Right lobe of liver (tissue), 6 donors: Measurements from ENCODE around the gene CPT1A. TPM values are rescaled to one million over a fixed set of nuclear protein-coding genes. Genes with fewer than 3 reads are reported as not detected.
A peak's percentile ranks its signal among the peaks of the same experiment; 100 is the strongest.

ENCODE experiments used
- ATAC-seq, 4 donors: fragments of 200-7000 bp; cut with Tn5 transposase; one replicate each; pipeline ENCODE4 v1.9.1; 2020; ENCODE audit warnings: mild to moderate bottlenecking in 4 of 4, moderate library complexity in 4 of 4
- DNase-seq, 3 donors: peaks; one replicate each; pipeline ENCODE4 v3.0.0-alpha.2; 2020
- H3K27ac ChIP-seq, 3 donors: fragments of 200-600 bp; one replicate each; pipeline ENCODE4 v1.8.0; 2022
- H3K27me3 ChIP-seq, 2 donors: fragments of 200-600 bp; one replicate each; pipeline ENCODE4 v1.8.0; 2022
- H3K36me3 ChIP-seq, 4 donors: fragments of 200-600 bp; sonication (generic) in 1 of 4; one replicate each; pipeline versions ENCODE4 v1.5.1 to v1.8.0; 2017 to 2022; ENCODE audit warnings: control low read depth in 1 of 4
- H3K4me1 ChIP-seq, 4 donors: fragments of 200-600 bp; sonication (generic) in 1 of 4; one replicate each; pipeline versions ENCODE4 v1.5.1 to v1.8.0; 2017 to 2022; ENCODE audit warnings: control low read depth in 1 of 4
- H3K4me3 ChIP-seq, 3 donors: fragments of 200-600 bp; one replicate each; pipeline ENCODE4 v1.8.0; 2022
- H3K9me3 ChIP-seq, 4 donors: fragments of 200-600 bp; sonication (generic) in 1 of 4; one replicate each; pipeline versions ENCODE4 v1.5.1 to v1.8.0; 2017 to 2022; ENCODE audit warnings: control low read depth in 1 of 4
- POLR2A ChIP-seq: fragments of 450-650 bp; IDR thresholded peaks from one replicate; pipeline ENCODE4 v1.6.1; 2017; ENCODE audit warnings: antibody characterized with exemption, mild to moderate bottlenecking
- WGBS: methylation state at CpG from one replicate; pipeline ENCODE4 v1.1.6; 2018; ENCODE audit warnings: low coverage, low lambda C conversion rate; ENCODE audit not compliant: insufficient coverage; ENCODE audit errors: missing lambda C conversion rate; 5-methylcytosine and 5-hydroxymethylcytosine counted together
- intact Hi-C, 2 donors: fragments of 100-400 bp; cut with DNase I; formaldehyde crosslinking; loops; one replicate each; pipeline versions ENCODE4 v1.11.2 to v1.14.1; 2022
- total RNA-seq, 6 experiments: library from RNA; depleted of rRNA in 2 of 6; stranded (reverse); fragments of >200 nt in 2 of 6; fragmentation: NEBNext Ultra II Directional in 3 of 6; extraction: Animal tissue kit (Norgen Biotek cat#: 25700) in 3 of 6; gene quantifications; one replicate each; pipeline versions ENCODE4 v1.1.0 to v1.2.4, GENCODE V29; 2016 to 2023
- TF ChIP-seq, protein P1 (sequence below), 4 donors: fragments of 200-600 bp in 3 of 4; fragments of 450-650 bp in 1 of 4; IDR thresholded peaks; one replicate each; pipeline versions ENCODE4 v1.5.1 to v1.8.0; 2016 to 2022; ENCODE audit warnings: antibody characterized with exemption in 4 of 4, mild to moderate bottlenecking in 2 of 4
- donor health status: DM: no; HTN: yes; CAD: no.
- donor health status: DM: no; HTN: no; CAD: no.
- donor health status: DM: no; HTN: no; CAD: no.
- donor health status: DM: no; HTN: yes; CAD: no.
- donor health status: DM: no; HTN: yes; CAD: no.

Gene CPT1A
- total RNA-seq, 6 experiments from 2014 or later: 30.5 to 152 (median 90.8) TPM

GRCh38 chr11:68872216-68873003 is 30.7 kb upstream of the CPT1A start:
- WGBS: 49% methylated on average over 11 of the region's 12 CpGs
- intact Hi-C loops: no loop called here
- no peak for TF ChIP-seq POLR2A
- TF ChIP-seq, protein P1, sequence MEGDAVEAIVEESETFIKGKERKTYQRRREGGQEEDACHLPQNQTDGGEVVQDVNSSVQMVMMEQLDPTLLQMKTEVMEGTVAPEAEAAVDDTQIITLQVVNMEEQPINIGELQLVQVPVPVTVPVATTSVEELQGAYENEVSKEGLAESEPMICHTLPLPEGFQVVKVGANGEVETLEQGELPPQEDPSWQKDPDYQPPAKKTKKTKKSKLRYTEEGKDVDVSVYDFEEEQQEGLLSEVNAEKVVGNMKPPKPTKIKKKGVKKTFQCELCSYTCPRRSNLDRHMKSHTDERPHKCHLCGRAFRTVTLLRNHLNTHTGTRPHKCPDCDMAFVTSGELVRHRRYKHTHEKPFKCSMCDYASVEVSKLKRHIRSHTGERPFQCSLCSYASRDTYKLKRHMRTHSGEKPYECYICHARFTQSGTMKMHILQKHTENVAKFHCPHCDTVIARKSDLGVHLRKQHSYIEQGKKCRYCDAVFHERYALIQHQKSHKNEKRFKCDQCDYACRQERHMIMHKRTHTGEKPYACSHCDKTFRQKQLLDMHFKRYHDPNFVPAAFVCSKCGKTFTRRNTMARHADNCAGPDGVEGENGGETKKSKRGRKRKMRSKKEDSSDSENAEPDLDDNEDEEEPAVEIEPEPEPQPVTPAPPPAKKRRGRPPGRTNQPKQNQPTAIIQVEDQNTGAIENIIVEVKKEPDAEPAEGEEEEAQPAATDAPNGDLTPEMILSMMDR (IDR thresholded peaks at IDR 0.05): no peak
- DNase-seq: peak in 1 of 3 donors; percentile 11
- Histone ChIP-seq H3K27ac (no peak overlapping the region), H3K4me1 (peaks cover 0 to 2% (median 0%) of the 10 kb centered on the region in 4 donors), H3K4me3 (no peak overlapping the region), H3K27me3 (no peaks in the 10 kb centered on the region), H3K36me3 (no peaks in the 10 kb centered on the region), H3K9me3 (no peaks in the 10 kb centered on the region)
- no peak for ATAC-seq

DNA sequence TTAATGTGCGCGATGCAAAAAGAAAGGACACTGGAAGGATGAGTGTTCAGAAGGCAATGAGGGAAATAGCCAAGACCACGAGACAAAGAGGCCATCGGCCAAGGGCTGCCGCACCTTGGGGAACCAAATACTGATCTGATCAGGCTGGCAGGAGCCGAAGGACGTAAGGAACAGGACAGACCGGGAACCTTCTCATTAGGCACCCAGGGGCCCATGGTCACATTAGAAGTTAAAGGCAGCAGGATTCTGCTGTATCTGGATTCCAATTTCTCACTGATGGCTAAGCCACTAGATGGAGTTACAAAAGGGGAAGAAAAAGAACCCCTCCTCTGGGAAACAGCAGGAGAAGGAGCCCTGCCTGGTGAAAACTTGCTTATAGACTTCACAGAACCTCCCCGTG is 28.8 kb upstream of the CPT1A start:
- intact Hi-C loops: no loop called here
- ATAC-seq: peak in 3 of 4 donors; percentile 9 to 46 (median 42)
- no peak for TF ChIP-seq POLR2A
- TF ChIP-seq, protein P1 (IDR thresholded peaks at IDR 0.05): peak in 1 of 4 donors; percentile 8
- Histone ChIP-seq H3K4me3 (peak overlapping the region; percentile 20 to 47 (median 41)), H3K27ac (no peak overlapping the region), H3K4me1 (peaks cover 0 to 2% (median 0%) of the 10 kb centered on the region in 4 donors), H3K36me3 (no peaks in the 10 kb centered on the region), H3K27me3 (no peaks in the 10 kb centered on the region), H3K9me3 (no peaks in the 10 kb centered on the region)
- peak in 1 of 3 donors; percentile 39 for DNase-seq
- WGBS: 44% methylated on average over 6 of the region's 9 CpGs

GRCh38 chr11:68868221-68868835 is 26.6 kb upstream of the CPT1A start:
- ATAC-seq: no peak
- DNase-seq: no peak
- intact Hi-C loops: no loop called here
- peaks cover 0 to 2% (median 0%) of the 10 kb centered on the region in 4 donors for H3K4me1 ChIP-seq
- H3K4me3 ChIP-seq: no peak overlapping the region
- no peak overlapping the region for H3K27ac ChIP-seq
- 89% methylated on average over 8 of the region's 18 CpGs for WGBS
- TF ChIP-seq, protein P1 (IDR thresholded peaks at IDR 0.05): no peak
- no peak for TF ChIP-seq POLR2A
- no peaks in the 10 kb centered on the region for H3K9me3 ChIP-seq
- H3K27me3 ChIP-seq: no peaks in the 10 kb centered on the region
- H3K36me3 ChIP-seq: no peaks in the 10 kb centered on the region

- WGBS: 100% methylated on average over 1 of the region's 6 CpGs
- Histone ChIP-seq H3K27ac (no peak overlapping the region), H3K4me3 (no peak overlapping the region), H3K27me3 (no peaks in the 10 kb centered on the region), H3K9me3 (no peaks in the 10 kb centered on the region), H3K4me1 (no peaks in the 10 kb centered on the region), H3K36me3 (no peaks in the 10 kb centered on the region)
- DNase-seq (peak in 1 of 3 donors; percentile 15), ATAC-seq (no peak)
- intact Hi-C loops: no loop called here
- TF ChIP-seq POLR2A: no peak
- TF ChIP-seq, protein P1 (IDR thresholded peaks at IDR 0.05): no peak
These were observed 25.4 kb upstream of the CPT1A start for GRCh38 chr11:68867066-68867465.
